ENCODE measurements around the gene FER. TPM values are rescaled to one million over a fixed set of nuclear protein-coding genes. Genes with fewer than 3 reads are reported as not detected.

FER gene
- polyA plus RNA-seq, 1 donor (not counting 4 experiments of a cell fraction or from before 2014, with no cell fraction given) = 17.1 TPM

DNA sequence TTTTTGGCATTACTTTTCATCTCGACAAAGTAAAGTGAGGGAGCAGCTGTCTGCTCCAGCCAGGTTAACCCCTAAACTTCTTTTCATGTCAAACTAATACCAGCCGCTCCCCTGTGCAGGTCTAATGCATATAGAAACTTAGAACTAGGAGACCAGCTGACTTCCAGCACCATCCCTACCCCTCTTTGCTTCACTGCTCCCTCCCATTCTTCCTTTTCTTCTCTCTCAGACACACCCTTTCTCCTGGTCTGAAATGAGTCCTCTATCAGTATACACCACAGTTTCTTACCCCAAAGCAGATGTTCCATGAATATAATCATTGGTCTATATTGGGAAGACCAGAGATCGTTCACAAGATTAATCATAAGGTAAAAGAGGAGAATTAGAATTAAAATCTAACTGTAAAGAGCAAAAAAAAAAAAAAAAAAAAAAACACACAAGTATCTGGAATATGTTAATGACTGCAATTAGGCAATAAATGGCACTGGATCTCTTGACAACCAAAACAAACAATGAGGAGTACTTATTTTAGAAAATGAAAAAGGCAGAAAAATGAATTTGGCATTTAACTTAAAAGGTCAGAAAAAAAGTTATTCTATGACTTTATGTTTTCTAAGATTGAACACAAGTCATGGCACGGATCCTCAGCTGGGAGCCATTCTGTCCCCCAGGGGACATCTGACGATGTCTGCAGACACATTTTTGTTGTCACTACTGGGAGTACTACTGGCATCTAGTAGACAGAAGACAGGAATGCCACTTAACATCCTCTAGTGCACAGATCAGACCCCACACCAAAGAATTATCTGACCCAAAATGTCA is 452.3 kb downstream of the FER start:
- H3K4me3 ChIP-seq (ENCODE audit: control insufficient read depth in 2 of 3, extremely low read depth in 1 of 3, insufficient read depth in 2 of 3, low read depth in 1 of 3, low read length in 3 of 3) = no peak overlapping the region
- no peaks in the 10 kb centered on the region for H3K79me2 ChIP-seq (ENCODE audit: control insufficient read depth, insufficient read depth, low read length)
- peaks cover 9% of the 10 kb centered on the region for H3K4me1 ChIP-seq (ENCODE audit: control insufficient read depth, extremely low read depth, insufficient read depth, low read length)
- DNase-seq (ENCODE audit: low read depth, low spot score) (no peak), FAIRE-seq (no peak)
- H3K4me2 ChIP-seq (ENCODE audit: control insufficient read depth, extremely low read depth, insufficient read depth, low read depth, low read length) = no peak overlapping the region
- no peaks in the 10 kb centered on the region for H3K36me3 ChIP-seq (ENCODE audit: control insufficient read depth in 2 of 2, extremely low read depth in 1 of 2, insufficient read depth in 2 of 2, low read length in 2 of 2)
- H2AFZ ChIP-seq (ENCODE audit: control insufficient read depth, low read length) = no peak overlapping the region
- no peak for TF ChIP-seq EZH2 (IDR thresholded peaks at IDR 0.05; ENCODE audit: low read length)
- H3K9ac ChIP-seq (ENCODE audit: control insufficient read depth, extremely low read depth, insufficient read depth, low read length) = no peak overlapping the region
- no peaks in the 10 kb centered on the region for H3K27me3 ChIP-seq (ENCODE audit: control insufficient read depth, extremely low read depth, insufficient read depth, low read length)
- no peaks in the 10 kb centered on the region for H3K9me1 ChIP-seq (ENCODE audit: control insufficient read depth, extremely low read depth, insufficient read depth, low read length)
- no peaks in the 10 kb centered on the region for H3K9me3 ChIP-seq (ENCODE audit: control insufficient read depth, low read depth, low read length)
- no peak overlapping the region for H3K27ac ChIP-seq (ENCODE audit: control insufficient read depth, insufficient read depth, low read length)
- H4K20me1 ChIP-seq (ENCODE audit: control insufficient read depth, extremely low read depth, insufficient read depth, low read length) = no peaks in the 10 kb centered on the region
- dilution Hi-C loops (cut with MboI; ENCODE audit: extremely low pct_ligation_motif_present, low sequenced_read_pairs) = loop anchor here (25.0 kb wide), 1 partner anchor 112 kb away; no protein-coding TSS in a partner anchor

DNA sequence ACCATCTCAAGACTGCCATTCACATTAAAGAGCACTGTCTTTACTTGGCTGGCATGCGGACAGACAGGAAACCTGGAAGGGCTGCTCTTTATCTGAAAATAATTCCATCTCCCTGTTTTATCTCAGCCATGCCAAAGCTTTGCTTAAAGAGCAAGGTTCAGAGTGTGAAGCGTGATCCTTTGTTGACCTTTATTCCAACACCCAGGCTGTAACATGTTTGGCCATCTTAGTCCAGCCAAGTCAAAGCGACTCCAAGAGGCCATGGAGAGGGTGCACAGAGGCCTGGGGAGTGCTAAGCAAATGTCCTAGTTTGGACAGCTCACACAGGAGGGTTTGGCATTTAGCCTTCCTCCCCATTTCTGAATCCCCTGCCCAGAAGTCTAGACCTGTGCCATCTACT is 467.3 kb downstream of the FER start:
- Histone ChIP-seq H3K27ac (ENCODE audit: control insufficient read depth, insufficient read depth, low read length) (no peak overlapping the region), H3K4me3 (ENCODE audit: control insufficient read depth in 2 of 3, extremely low read depth in 1 of 3, insufficient read depth in 2 of 3, low read depth in 1 of 3, low read length in 3 of 3) (no peak overlapping the region), H3K9me3 (ENCODE audit: control insufficient read depth, low read depth, low read length) (no peaks in the 10 kb centered on the region), H2AFZ (ENCODE audit: control insufficient read depth, low read length) (no peak overlapping the region), H3K9ac (ENCODE audit: control insufficient read depth, extremely low read depth, insufficient read depth, low read length) (no peak overlapping the region), H3K4me1 (ENCODE audit: control insufficient read depth, extremely low read depth, insufficient read depth, low read length) (no peaks in the 10 kb centered on the region), H3K27me3 (ENCODE audit: control insufficient read depth, extremely low read depth, insufficient read depth, low read length) (no peaks in the 10 kb centered on the region), H3K4me2 (ENCODE audit: control insufficient read depth, extremely low read depth, insufficient read depth, low read depth, low read length) (no peak overlapping the region), H3K79me2 (ENCODE audit: control insufficient read depth, insufficient read depth, low read length) (no peaks in the 10 kb centered on the region), H4K20me1 (ENCODE audit: control insufficient read depth, extremely low read depth, insufficient read depth, low read length) (no peaks in the 10 kb centered on the region), H3K9me1 (ENCODE audit: control insufficient read depth, extremely low read depth, insufficient read depth, low read length) (no peaks in the 10 kb centered on the region), H3K36me3 (ENCODE audit: control insufficient read depth in 2 of 2, extremely low read depth in 1 of 2, insufficient read depth in 2 of 2, low read length in 2 of 2) (no peaks in the 10 kb centered on the region)
- FAIRE-seq (no peak), DNase-seq (ENCODE audit: low read depth, low spot score) (no peak)
- no peak for TF ChIP-seq EZH2 (IDR thresholded peaks at IDR 0.05; ENCODE audit: low read length)
- TF ChIP-seq, protein P1, sequence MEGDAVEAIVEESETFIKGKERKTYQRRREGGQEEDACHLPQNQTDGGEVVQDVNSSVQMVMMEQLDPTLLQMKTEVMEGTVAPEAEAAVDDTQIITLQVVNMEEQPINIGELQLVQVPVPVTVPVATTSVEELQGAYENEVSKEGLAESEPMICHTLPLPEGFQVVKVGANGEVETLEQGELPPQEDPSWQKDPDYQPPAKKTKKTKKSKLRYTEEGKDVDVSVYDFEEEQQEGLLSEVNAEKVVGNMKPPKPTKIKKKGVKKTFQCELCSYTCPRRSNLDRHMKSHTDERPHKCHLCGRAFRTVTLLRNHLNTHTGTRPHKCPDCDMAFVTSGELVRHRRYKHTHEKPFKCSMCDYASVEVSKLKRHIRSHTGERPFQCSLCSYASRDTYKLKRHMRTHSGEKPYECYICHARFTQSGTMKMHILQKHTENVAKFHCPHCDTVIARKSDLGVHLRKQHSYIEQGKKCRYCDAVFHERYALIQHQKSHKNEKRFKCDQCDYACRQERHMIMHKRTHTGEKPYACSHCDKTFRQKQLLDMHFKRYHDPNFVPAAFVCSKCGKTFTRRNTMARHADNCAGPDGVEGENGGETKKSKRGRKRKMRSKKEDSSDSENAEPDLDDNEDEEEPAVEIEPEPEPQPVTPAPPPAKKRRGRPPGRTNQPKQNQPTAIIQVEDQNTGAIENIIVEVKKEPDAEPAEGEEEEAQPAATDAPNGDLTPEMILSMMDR (optimal IDR thresholded peaks at IDR 0.05 in 1 of 3, IDR thresholded peaks at IDR 0.05 in 1 of 3, conservative IDR thresholded peaks at IDR 0.05 in 1 of 3; ENCODE audit: extremely low read depth in 1 of 3, insufficient read depth in 2 of 3, low read length in 3 of 3) = no peak
- dilution Hi-C loops (cut with MboI; ENCODE audit: extremely low pct_ligation_motif_present, low sequenced_read_pairs) = loop anchor here (25.0 kb wide), 1 partner anchor 97 kb away; no protein-coding TSS in a partner anchor

Data from keratinocyte (primary cell).